ENCODE data around the gene TMEM87B. TPM values are rescaled to one million over a fixed set of nuclear protein-coding genes. Genes with fewer than 3 reads are reported as not detected.

The TMEM87B gene
- 21.3 TPM for total RNA-seq

GRCh38 chr2:112054847-112055729 is at the start of gene TMEM87B:
Gene TMEM87B (plus strand): TSS chr2:112055269. CDS start chr2:112055592, 323 bp downstream.

GRCh38 chr2:112138159-112139032 is 83.3 kb downstream of the TMEM87B start, which contains the start of gene FBLN7:
Gene FBLN7 (plus strand): TSS chr2:112138385. CDS start chr2:112138656, 271 bp downstream.

Other genes starting within 250 kb of the TMEM87B start
- 70.0 TPM for gene ANAPC1, start 171.1 kb upstream of the TMEM87B start, total RNA-seq
- 12.6 TPM for gene MERTK, start 156.7 kb upstream of the TMEM87B start, total RNA-seq
- gene FBLN7, start 83.1 kb downstream of the TMEM87B start, total RNA-seq = 17.3 TPM
- 19.9 TPM for gene ZC3H8, start 199.8 kb downstream of the TMEM87B start, total RNA-seq
- gene ZC3H6, start 220.3 kb downstream of the TMEM87B start, total RNA-seq = 31.9 TPM